ENCODE measurements around the gene ABI3BP.

The ABI3BP gene

DNA sequence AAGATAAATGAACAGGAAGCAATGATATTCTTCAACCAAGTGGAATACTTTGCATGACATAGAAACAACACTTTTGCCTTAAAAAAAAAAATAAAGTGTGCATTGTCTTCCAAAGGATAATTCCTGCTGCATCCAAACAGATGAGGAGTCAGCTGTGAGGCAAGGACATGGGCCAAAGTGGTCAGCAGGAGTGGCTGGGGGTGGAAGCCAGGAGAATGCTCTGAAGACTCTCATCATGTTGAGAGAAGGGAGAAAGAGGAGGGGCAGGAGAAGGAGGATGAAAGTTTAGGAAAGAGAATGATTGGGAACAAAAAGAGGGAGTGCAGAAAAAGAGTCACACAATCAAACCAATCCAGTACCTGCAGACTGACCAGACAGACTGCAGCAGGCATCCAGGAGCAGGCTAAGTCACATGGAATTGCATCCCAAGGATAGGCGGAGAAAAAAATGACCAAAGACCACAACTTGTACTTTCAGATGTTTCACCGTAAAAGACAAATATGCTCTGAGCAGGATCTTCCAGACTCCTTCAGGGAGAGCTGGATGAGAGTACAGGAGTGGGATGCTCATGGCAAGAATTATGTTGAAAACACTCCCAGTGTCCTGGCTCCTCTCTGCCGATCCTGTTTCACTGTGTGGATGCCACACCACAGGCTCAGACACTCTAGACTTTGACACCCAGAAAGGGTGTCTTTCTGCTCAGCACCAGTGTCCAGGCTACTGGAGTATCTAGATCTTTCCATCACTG is 11.9 kb downstream of the ABI3BP start:
- no peaks in the 10 kb centered on the region for H3K36me3 ChIP-seq (ENCODE audit: low read depth)
- H3K27ac ChIP-seq (ENCODE audit: poor library complexity, severe bottlenecking), result no peak overlapping the region
- DNase-seq (ENCODE audit: low spot score), result no peak
- no peaks in the 10 kb centered on the region for H3K9me3 ChIP-seq (ENCODE audit: severe bottlenecking)
- H3K4me1 ChIP-seq (ENCODE audit: insufficient read depth, poor library complexity, severe bottlenecking), result no peaks in the 10 kb centered on the region
- no peaks in the 10 kb centered on the region for H3K27me3 ChIP-seq (ENCODE audit: insufficient read depth, poor library complexity, severe bottlenecking)
- no peak overlapping the region for H3K4me3 ChIP-seq (ENCODE audit: severe bottlenecking)
- TF ChIP-seq, protein P1, sequence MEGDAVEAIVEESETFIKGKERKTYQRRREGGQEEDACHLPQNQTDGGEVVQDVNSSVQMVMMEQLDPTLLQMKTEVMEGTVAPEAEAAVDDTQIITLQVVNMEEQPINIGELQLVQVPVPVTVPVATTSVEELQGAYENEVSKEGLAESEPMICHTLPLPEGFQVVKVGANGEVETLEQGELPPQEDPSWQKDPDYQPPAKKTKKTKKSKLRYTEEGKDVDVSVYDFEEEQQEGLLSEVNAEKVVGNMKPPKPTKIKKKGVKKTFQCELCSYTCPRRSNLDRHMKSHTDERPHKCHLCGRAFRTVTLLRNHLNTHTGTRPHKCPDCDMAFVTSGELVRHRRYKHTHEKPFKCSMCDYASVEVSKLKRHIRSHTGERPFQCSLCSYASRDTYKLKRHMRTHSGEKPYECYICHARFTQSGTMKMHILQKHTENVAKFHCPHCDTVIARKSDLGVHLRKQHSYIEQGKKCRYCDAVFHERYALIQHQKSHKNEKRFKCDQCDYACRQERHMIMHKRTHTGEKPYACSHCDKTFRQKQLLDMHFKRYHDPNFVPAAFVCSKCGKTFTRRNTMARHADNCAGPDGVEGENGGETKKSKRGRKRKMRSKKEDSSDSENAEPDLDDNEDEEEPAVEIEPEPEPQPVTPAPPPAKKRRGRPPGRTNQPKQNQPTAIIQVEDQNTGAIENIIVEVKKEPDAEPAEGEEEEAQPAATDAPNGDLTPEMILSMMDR (IDR thresholded peaks at IDR 0.05; ENCODE audit: poor library complexity, severe bottlenecking), result no peak
- ATAC-seq (ENCODE audit: low read depth), result no peak

DNA sequence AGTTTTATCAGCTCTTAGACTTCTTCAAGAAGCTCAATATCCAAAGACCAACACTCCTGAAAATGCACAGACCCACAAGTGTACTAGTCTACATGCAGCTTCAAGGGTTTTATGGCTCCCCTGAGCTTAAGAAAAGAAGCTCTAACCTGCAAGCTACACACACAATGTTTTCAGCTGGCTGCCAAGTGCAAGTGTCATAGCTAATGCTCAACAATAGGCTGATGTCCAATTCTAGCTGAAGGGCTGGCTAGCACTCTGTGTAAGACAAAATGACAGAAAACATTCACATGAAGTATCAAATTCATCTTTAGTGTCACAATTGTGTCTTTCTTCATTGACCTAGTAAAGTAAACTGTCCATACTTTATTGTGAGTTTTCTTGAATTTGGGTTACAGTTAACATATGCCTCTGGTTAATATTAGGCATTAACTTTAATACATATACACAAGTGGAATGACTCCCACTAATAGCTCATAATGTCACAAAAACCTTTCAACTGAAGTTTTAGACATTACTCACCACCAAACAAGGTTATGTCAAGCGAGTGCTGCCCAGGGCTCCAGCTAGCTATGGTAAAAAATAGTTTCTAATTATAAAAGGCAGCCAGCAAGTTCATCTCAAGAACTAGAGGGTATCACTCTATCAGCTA is 15.1 kb downstream of the ABI3BP start:
- TF ChIP-seq, protein P1 (IDR thresholded peaks at IDR 0.05; ENCODE audit: poor library complexity, severe bottlenecking), result no peak
- H3K9me3 ChIP-seq (ENCODE audit: severe bottlenecking), result no peaks in the 10 kb centered on the region
- H3K4me1 ChIP-seq (ENCODE audit: insufficient read depth, poor library complexity, severe bottlenecking), result peaks cover 6% of the 10 kb centered on the region
- H3K36me3 ChIP-seq (ENCODE audit: low read depth), result no peaks in the 10 kb centered on the region
- no peak overlapping the region for H3K4me3 ChIP-seq (ENCODE audit: severe bottlenecking)
- no peak overlapping the region for H3K27ac ChIP-seq (ENCODE audit: poor library complexity, severe bottlenecking)
- no peaks in the 10 kb centered on the region for H3K27me3 ChIP-seq (ENCODE audit: insufficient read depth, poor library complexity, severe bottlenecking)
- no peak for DNase-seq (ENCODE audit: low spot score)
- no peak for ATAC-seq (ENCODE audit: low read depth)

DNA sequence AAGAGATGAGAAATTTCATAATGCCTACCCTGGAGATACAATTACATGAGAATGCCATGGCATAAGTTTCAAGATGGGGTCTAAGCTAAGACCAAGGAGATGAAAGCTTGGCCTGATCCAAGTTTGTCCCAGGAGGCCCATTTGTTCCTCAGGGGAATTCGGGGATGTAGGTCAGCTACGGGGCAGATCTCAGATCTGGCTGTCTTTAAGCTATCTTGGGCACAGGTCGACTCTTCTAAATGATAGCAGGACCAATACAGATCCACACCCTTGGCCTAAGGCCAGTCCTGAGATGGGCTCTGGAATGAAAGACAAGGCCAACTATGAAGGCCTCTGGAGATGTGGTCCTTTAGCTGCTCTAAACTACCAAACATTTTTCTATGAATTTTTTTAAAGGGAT is 16.6 kb downstream of the ABI3BP start:
- H3K27me3 ChIP-seq (ENCODE audit: insufficient read depth, poor library complexity, severe bottlenecking), result no peaks in the 10 kb centered on the region

DNA sequence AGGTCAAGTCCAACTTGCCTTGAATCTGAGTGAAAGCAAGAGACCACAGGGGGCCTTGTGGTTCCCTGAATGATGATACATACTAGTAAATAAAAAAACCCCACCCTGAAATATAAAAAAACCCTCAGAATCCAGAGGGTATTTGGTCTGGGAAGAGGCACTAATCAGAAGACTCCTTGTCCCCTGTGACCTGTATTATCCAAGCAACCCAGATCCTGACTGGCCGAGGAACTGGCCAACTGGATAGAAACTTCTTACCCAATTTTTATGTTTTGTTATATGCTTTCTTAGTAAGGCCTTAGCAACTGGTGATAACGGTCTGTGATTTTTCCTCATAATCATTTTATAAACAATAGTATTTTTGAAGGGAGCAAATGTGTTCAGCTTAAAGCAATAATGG is 17.5 kb downstream of the ABI3BP start:
- Histone ChIP-seq H3K27ac (ENCODE audit: poor library complexity, severe bottlenecking) (no peak overlapping the region), H3K27me3 (ENCODE audit: insufficient read depth, poor library complexity, severe bottlenecking) (no peaks in the 10 kb centered on the region), H3K9me3 (ENCODE audit: severe bottlenecking) (no peaks in the 10 kb centered on the region), H3K4me3 (ENCODE audit: severe bottlenecking) (no peak overlapping the region), H3K36me3 (ENCODE audit: low read depth) (no peaks in the 10 kb centered on the region), H3K4me1 (ENCODE audit: insufficient read depth, poor library complexity, severe bottlenecking) (peaks cover 6% of the 10 kb centered on the region)
- no peak for ATAC-seq (ENCODE audit: low read depth)
- no peak for DNase-seq (ENCODE audit: low spot score)
- TF ChIP-seq, protein P1 (IDR thresholded peaks at IDR 0.05; ENCODE audit: poor library complexity, severe bottlenecking), result no peak

More for the DNA sequence above, 16.6 kb downstream of the ABI3BP start:
- Histone ChIP-seq H3K9me3 (ENCODE audit: severe bottlenecking) (no peaks in the 10 kb centered on the region), H3K4me3 (ENCODE audit: severe bottlenecking) (no peak overlapping the region), H3K36me3 (ENCODE audit: low read depth) (no peaks in the 10 kb centered on the region), H3K4me1 (ENCODE audit: insufficient read depth, poor library complexity, severe bottlenecking) (peaks cover 6% of the 10 kb centered on the region), H3K27ac (ENCODE audit: poor library complexity, severe bottlenecking) (no peak overlapping the region)
- TF ChIP-seq, protein P1 (IDR thresholded peaks at IDR 0.05; ENCODE audit: poor library complexity, severe bottlenecking), result no peak
- DNase-seq (ENCODE audit: low spot score) (no peak), ATAC-seq (ENCODE audit: low read depth) (no peak)

DNA sequence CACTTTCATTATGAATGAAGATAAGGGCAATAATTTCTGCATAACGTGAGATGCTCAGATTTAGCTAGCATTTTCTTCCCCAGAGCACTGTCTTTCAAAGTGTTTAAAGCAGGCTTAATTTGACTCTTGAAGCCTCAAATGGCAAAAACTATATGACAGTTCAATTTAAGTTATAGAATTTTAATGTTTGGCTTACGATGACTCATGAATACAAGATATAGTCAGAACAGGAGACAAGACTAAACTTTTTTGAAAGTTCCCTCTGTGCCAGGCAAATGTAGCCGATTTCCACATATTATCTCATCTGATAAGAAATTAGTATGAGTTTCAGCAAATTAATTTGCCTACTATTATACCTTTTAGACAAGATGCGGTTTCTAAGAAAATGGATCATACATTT is 19.6 kb downstream of the ABI3BP start:
- Histone ChIP-seq H3K27ac (ENCODE audit: poor library complexity, severe bottlenecking) (no peak overlapping the region), H3K36me3 (ENCODE audit: low read depth) (no peaks in the 10 kb centered on the region), H3K4me1 (ENCODE audit: insufficient read depth, poor library complexity, severe bottlenecking) (peaks cover 6% of the 10 kb centered on the region), H3K4me3 (ENCODE audit: severe bottlenecking) (no peak overlapping the region), H3K27me3 (ENCODE audit: insufficient read depth, poor library complexity, severe bottlenecking) (no peaks in the 10 kb centered on the region), H3K9me3 (ENCODE audit: severe bottlenecking) (no peaks in the 10 kb centered on the region)
- ATAC-seq (ENCODE audit: low read depth) (no peak), DNase-seq (ENCODE audit: low spot score) (no peak)
- TF ChIP-seq, protein P1 (IDR thresholded peaks at IDR 0.05; ENCODE audit: poor library complexity, severe bottlenecking), result no peak

All from RWPE2 (cell line).